H9 (cell line): ENCODE results near the gene MARCHF6. TPM values are rescaled to one million over a fixed set of nuclear protein-coding genes. Genes with fewer than 3 reads are reported as not detected.

ENCODE experiments used
- DNase-seq: peaks from one replicate; pipeline ENCODE4 v3.0.0-alpha.2; 2017
- H2AFZ ChIP-seq: one replicate; pipeline ENCODE4 v1.6.1; 2013; ENCODE audit warnings: mild to moderate bottlenecking, low read length, control low read depth, moderate library complexity
- H2AK5ac ChIP-seq: 2 replicates; pipeline ENCODE4 v1.6.1; 2013; ENCODE audit warnings: low read length, control low read depth, mixed read lengths; ENCODE audit not compliant: insufficient read length
- H2BK120ac ChIP-seq: one replicate; pipeline ENCODE4 v1.6.1; 2013; ENCODE audit warnings: low read depth, mild to moderate bottlenecking, low read length, control low read depth, inconsistent platforms; ENCODE audit not compliant: poor library complexity, severe bottlenecking
- H2BK12ac ChIP-seq: 2 replicates; pipeline ENCODE4 v1.6.1; 2013; ENCODE audit warnings: low read length, control low read depth, mixed read lengths, low read depth; ENCODE audit not compliant: insufficient read length
- H2BK15ac ChIP-seq: 2 replicates; pipeline ENCODE4 v1.6.1; 2013; ENCODE audit warnings: low read depth, low read length, control low read depth
- H2BK20ac ChIP-seq: one replicate; pipeline ENCODE4 v1.6.1; 2013; ENCODE audit warnings: low read depth, mild to moderate bottlenecking, low read length, control low read depth, inconsistent platforms; ENCODE audit not compliant: poor library complexity, severe bottlenecking
- H2BK5ac ChIP-seq: 2 replicates; pipeline ENCODE4 v1.6.1; 2013; ENCODE audit warnings: low read length, control low read depth, mixed read lengths; ENCODE audit not compliant: insufficient read length
- H3K14ac ChIP-seq: 2 replicates; pipeline ENCODE4 v1.6.1; 2013; ENCODE audit warnings: low read length, control low read depth; ENCODE audit not compliant: insufficient read depth
- H3K18ac ChIP-seq: 2 replicates; pipeline ENCODE4 v1.6.1; 2013; ENCODE audit warnings: low read depth, mild to moderate bottlenecking, mixed read lengths, low read length, control low read depth; ENCODE audit not compliant: insufficient read length
- H3K23ac ChIP-seq: 2 replicates; pipeline ENCODE4 v1.6.1; 2013; ENCODE audit warnings: low read length, control low read depth, mixed read lengths, low read depth; ENCODE audit not compliant: insufficient read length
- H3K23me2 ChIP-seq: 2 replicates; pipeline ENCODE4 v1.6.1; 2013; ENCODE audit warnings: low read depth, mild to moderate bottlenecking, mixed read lengths, low read length, control low read depth; ENCODE audit not compliant: insufficient read length, poor library complexity, severe bottlenecking
- H3K27ac ChIP-seq: 2 replicates; pipeline ENCODE4 v1.5.1; 2013; ENCODE audit warnings: low read length, control low read depth, mixed read lengths, low read depth; ENCODE audit not compliant: insufficient read length
- H3K27me3 ChIP-seq: 2 replicates; pipeline ENCODE4 v1.6.1; 2013; ENCODE audit warnings: low read length, control low read depth, inconsistent platforms; ENCODE audit not compliant: insufficient read depth
- H3K4ac ChIP-seq: 2 replicates; pipeline ENCODE4 v1.6.1; 2013; ENCODE audit warnings: low read depth, mild to moderate bottlenecking, control low read depth, inconsistent platforms, low read length, moderate library complexity
- H3K4me1 ChIP-seq: 2 replicates; pipeline ENCODE4 v1.6.1; 2013; ENCODE audit warnings: low read length, control low read depth, inconsistent platforms; ENCODE audit not compliant: insufficient read depth
- H3K4me2 ChIP-seq: 2 replicates; pipeline ENCODE4 v1.6.1; 2013; ENCODE audit warnings: low read length, control low read depth, mixed read lengths; ENCODE audit not compliant: insufficient read length, insufficient read depth
- H3K56ac ChIP-seq: 2 replicates; pipeline ENCODE4 v1.6.1; 2013; ENCODE audit warnings: low read depth, mild to moderate bottlenecking, mixed read lengths, low read length, control low read depth; ENCODE audit not compliant: insufficient read length
- H3K79me1 ChIP-seq: 2 replicates; pipeline ENCODE4 v1.6.1; 2013; ENCODE audit warnings: low read depth, mild to moderate bottlenecking, moderate library complexity, low read length, control low read depth, inconsistent platforms; ENCODE audit not compliant: insufficient read depth, poor library complexity, severe bottlenecking
- H3K79me2 ChIP-seq: 2 replicates; pipeline ENCODE4 v1.6.1; 2013; ENCODE audit warnings: low read length, control low read depth, inconsistent platforms; ENCODE audit not compliant: insufficient read depth
- H3K9ac ChIP-seq: 2 replicates; pipeline ENCODE4 v1.6.1; 2013; ENCODE audit warnings: low read length, control low read depth, mixed read lengths; ENCODE audit not compliant: insufficient read length; ENCODE audit errors: extremely low read depth
- H3K9me3 ChIP-seq: one replicate; pipeline ENCODE4 v1.6.1; 2013; ENCODE audit warnings: low read depth, low read length, inconsistent platforms; ENCODE audit not compliant: control insufficient read depth
- H3T11ph ChIP-seq: one replicate; pipeline ENCODE4 v1.6.1; 2013; ENCODE audit warnings: mild to moderate bottlenecking, low read length, control low read depth, inconsistent platforms
- H4K20me1 ChIP-seq: one replicate; pipeline ENCODE4 v1.6.1; 2013; ENCODE audit not compliant: control insufficient read depth, insufficient read length, insufficient read depth
- H4K5ac ChIP-seq: 2 replicates; pipeline ENCODE4 v1.6.1; 2013; ENCODE audit warnings: low read depth, mild to moderate bottlenecking, mixed read lengths, low read length, control low read depth; ENCODE audit not compliant: insufficient read length
- H4K8ac ChIP-seq: replicated peaks from 2 replicates; pipeline ENCODE4 v1.6.1; 2013; ENCODE audit warnings: low read length, control low read depth, mixed read lengths, low read depth; ENCODE audit not compliant: insufficient read length
- H4K91ac ChIP-seq: 2 replicates; pipeline ENCODE4 v1.6.1; 2013; ENCODE audit warnings: low read depth, mild to moderate bottlenecking, moderate library complexity, mixed read lengths, low read length, control low read depth; ENCODE audit not compliant: insufficient read length
- H3K27ac Mint-ChIP-seq, 3 experiments: 2 replicates in 2 of 3; 3 replicates in 1 of 3; pipeline ENCODE4 v1.8.0; 2020 to 2021; ENCODE audit warnings: mixed read lengths in 3 of 3, mild to moderate bottlenecking in 1 of 3, moderate library complexity in 1 of 3
- H3K27me3 Mint-ChIP-seq: 2 replicates; pipeline ENCODE4 v1.8.0; 2021; ENCODE audit warnings: low read depth, mild to moderate bottlenecking, moderate library complexity, mixed read lengths
- H3K36me3 Mint-ChIP-seq, 3 experiments: 2 replicates in 2 of 3; 3 replicates in 1 of 3; pipeline ENCODE4 v1.8.0; 2020 to 2021; ENCODE audit warnings: low read depth in 3 of 3, mixed read lengths in 3 of 3; ENCODE audit not compliant: insufficient read depth in 1 of 3
- H3K4me1 Mint-ChIP-seq, 2 experiments: 2 replicates each; pipeline ENCODE4 v1.8.0; 2020; ENCODE audit warnings: mixed read lengths in 2 of 2
- H3K4me3 Mint-ChIP-seq, 2 experiments: 2 replicates in 1 of 2; 3 replicates in 1 of 2; pipeline ENCODE4 v1.8.0; 2020 to 2021; ENCODE audit warnings: mild to moderate bottlenecking in 2 of 2, mixed read lengths in 2 of 2, moderate library complexity in 1 of 2
- H3K9me3 Mint-ChIP-seq, 2 experiments: 2 replicates in 1 of 2; 3 replicates in 1 of 2; pipeline ENCODE4 v1.8.0; 2020; ENCODE audit warnings: mild to moderate bottlenecking in 2 of 2, mixed read lengths in 2 of 2, moderate library complexity in 1 of 2
- WGBS: extraction: QIAGEN DNeasy Blood & Tissue Kit; methylation state at CpG from one replicate; pipeline ENCODE4 v1.1.7; 2013; ENCODE audit warnings: missing lambda C conversion rate, low lambda C conversion rate, mixed read lengths; ENCODE audit not compliant: insufficient read length; ENCODE audit errors: extremely low coverage; 5-methylcytosine and 5-hydroxymethylcytosine counted together
- total RNA-seq: library from RNA; stranded (reverse); gene quantifications from 2 replicates; pipeline ENCODE4 v1.2.1, GENCODE V29; 2021
- TF ChIP-seq, protein P1 (sequence below): fragments of 200-600 bp; sonication (generic); conservative IDR thresholded peaks from 3 replicates; pipeline ENCODE4 v1.8.0; 2021; ENCODE audit warnings: antibody characterized with exemption, mild to moderate bottlenecking

MARCHF6 gene
- total RNA-seq, 1 experiment from 2014 or later: 118 TPM

GRCh38 chr5:10364186-10364689 lies 10.7 kb downstream of the MARCHF6 start:
- H3K4me2 ChIP-seq: no peak overlapping the region
- no peak overlapping the region for H3T11ph ChIP-seq
- no peaks in the 10 kb centered on the region for H3K27me3 ChIP-seq
- no peaks in the 10 kb centered on the region for H4K20me1 ChIP-seq
- no peak overlapping the region for H3K18ac ChIP-seq
- no peak overlapping the region for H2BK15ac ChIP-seq
- H3K79me2 ChIP-seq: peaks cover 36% of the 10 kb centered on the region; the same call in 1 of the 2 replicates
- no peak overlapping the region for H3K23ac ChIP-seq
- H3K9me3 ChIP-seq: no peaks in the 10 kb centered on the region
- H3K79me1 ChIP-seq: peaks cover 7% of the 10 kb centered on the region
- no peak overlapping the region for H2BK5ac ChIP-seq
- H4K5ac ChIP-seq: no peak overlapping the region
- H2AFZ ChIP-seq: no peak overlapping the region
- no CpG with 5 or more reads among the region's 1 CpG for WGBS
- H4K91ac ChIP-seq: no peak overlapping the region
- no peak overlapping the region for H2BK20ac ChIP-seq
- H2BK120ac ChIP-seq: no peak overlapping the region
- H3K4me3 Mint-ChIP-seq: no peak overlapping the region
- H3K4me1 ChIP-seq: peaks cover 2% of the 10 kb centered on the region; the same call in 1 of the 2 replicates
- no peak overlapping the region for H3K9ac ChIP-seq
- H3K36me3 Mint-ChIP-seq: peaks cover 0 to 3% (median 3%) of the 10 kb centered on the region in 3 experiments; a peak in 2 of 7 replicates
- no peak overlapping the region for H3K4ac ChIP-seq
- H4K8ac ChIP-seq: no peak overlapping the region
- H3K27ac ChIP-seq: no peak overlapping the region
- H3K27me3 Mint-ChIP-seq: no peaks in the 10 kb centered on the region
- no peak overlapping the region for H3K56ac ChIP-seq
- H3K9me3 Mint-ChIP-seq: no peaks in the 10 kb centered on the region
- TF ChIP-seq, protein P1, sequence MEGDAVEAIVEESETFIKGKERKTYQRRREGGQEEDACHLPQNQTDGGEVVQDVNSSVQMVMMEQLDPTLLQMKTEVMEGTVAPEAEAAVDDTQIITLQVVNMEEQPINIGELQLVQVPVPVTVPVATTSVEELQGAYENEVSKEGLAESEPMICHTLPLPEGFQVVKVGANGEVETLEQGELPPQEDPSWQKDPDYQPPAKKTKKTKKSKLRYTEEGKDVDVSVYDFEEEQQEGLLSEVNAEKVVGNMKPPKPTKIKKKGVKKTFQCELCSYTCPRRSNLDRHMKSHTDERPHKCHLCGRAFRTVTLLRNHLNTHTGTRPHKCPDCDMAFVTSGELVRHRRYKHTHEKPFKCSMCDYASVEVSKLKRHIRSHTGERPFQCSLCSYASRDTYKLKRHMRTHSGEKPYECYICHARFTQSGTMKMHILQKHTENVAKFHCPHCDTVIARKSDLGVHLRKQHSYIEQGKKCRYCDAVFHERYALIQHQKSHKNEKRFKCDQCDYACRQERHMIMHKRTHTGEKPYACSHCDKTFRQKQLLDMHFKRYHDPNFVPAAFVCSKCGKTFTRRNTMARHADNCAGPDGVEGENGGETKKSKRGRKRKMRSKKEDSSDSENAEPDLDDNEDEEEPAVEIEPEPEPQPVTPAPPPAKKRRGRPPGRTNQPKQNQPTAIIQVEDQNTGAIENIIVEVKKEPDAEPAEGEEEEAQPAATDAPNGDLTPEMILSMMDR: peak; percentile 59
- DNase-seq: no peak
- H3K23me2 ChIP-seq: no peaks in the 10 kb centered on the region
- H3K27ac Mint-ChIP-seq: peak overlapping the region in 2 of 3 experiments; percentile 14 to 62; a peak in 2 of 7 replicates
- H3K14ac ChIP-seq: no peak overlapping the region
- no peak overlapping the region for H2AK5ac ChIP-seq
- H3K4me1 Mint-ChIP-seq: peaks cover 7 to 14% of the 10 kb centered on the region in 2 experiments; a peak in 3 of 4 replicates
- H2BK12ac ChIP-seq: no peak overlapping the region
